ENCODE results near the gene LRRFIP1. TPM values are rescaled to one million over a fixed set of nuclear protein-coding genes. Genes with fewer than 3 reads are reported as not detected.
"Not testable (repeated sequence)": the region's sequence is repeated elsewhere in the genome, so short reads cannot be mapped to it uniquely, and the experiment has no call there.

LRRFIP1 gene
- total and polyA plus RNA-seq, 8 donors = 18.4 to 55.0 (median 31.7) TPM

- Histone ChIP-seq H3K4me3 (no peak overlapping the region), H3K36me3 (no peaks in the 10 kb centered on the region), H3K9me3 (no peaks in the 10 kb centered on the region), H3K4me1 (no peaks in the 10 kb centered on the region), H3K27me3 (no peaks in the 10 kb centered on the region), H3K27ac (no peak overlapping the region)
- ATAC-seq (no peak), DNase-seq (no peak), FAIRE-seq (no peak)
- TF ChIP-seq, protein P1, sequence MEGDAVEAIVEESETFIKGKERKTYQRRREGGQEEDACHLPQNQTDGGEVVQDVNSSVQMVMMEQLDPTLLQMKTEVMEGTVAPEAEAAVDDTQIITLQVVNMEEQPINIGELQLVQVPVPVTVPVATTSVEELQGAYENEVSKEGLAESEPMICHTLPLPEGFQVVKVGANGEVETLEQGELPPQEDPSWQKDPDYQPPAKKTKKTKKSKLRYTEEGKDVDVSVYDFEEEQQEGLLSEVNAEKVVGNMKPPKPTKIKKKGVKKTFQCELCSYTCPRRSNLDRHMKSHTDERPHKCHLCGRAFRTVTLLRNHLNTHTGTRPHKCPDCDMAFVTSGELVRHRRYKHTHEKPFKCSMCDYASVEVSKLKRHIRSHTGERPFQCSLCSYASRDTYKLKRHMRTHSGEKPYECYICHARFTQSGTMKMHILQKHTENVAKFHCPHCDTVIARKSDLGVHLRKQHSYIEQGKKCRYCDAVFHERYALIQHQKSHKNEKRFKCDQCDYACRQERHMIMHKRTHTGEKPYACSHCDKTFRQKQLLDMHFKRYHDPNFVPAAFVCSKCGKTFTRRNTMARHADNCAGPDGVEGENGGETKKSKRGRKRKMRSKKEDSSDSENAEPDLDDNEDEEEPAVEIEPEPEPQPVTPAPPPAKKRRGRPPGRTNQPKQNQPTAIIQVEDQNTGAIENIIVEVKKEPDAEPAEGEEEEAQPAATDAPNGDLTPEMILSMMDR (IDR thresholded peaks at IDR 0.05) = no peak
- 85 to 92% methylated on average over 7 of the region's 7 CpGs for WGBS, 2 donors
- intact Hi-C loops (cut with DNase I) = no loop called here
Measured at GRCh38 chr2:237602409-237602808, 25.0 kb upstream of the LRRFIP1 start.

DNA sequence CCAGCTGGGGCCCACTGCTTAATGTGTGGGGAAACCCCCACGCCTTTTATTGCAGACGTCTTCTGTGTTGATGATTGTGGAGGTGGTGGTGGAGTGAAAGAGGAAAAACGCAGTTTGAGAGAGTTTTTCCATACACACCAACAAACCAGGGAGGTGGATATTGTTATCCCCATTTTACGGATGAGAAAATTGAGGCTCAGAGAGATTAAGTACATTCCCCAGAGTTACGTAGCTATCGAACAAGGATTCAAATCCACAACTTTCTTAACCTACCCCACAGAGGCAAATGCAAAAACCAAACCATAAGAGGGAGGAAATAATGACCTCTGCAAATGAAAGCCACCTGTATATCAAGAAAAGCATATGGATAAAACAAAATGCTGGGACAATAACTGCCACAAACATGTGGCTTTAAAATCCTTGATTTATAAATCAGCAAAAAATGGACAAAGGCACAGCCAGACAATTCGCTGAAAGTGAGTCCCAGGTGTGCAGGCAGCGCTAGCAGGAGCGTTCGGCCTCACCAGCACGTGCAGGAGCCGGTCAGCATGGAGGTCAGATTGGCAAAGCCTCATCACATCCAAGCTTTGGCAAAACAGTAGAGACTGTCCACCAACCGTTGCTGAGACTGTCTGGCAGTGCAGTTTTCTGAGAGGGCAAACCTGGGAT, 24.2 kb upstream of the LRRFIP1 start:
- intact Hi-C loops (cut with DNase I) = no loop called here
- 79 to 86% methylated on average over 13 of the region's 13 CpGs for WGBS, 2 donors
- Histone ChIP-seq H3K36me3 (no peaks in the 10 kb centered on the region), H3K27ac (peak overlapping the region in 1 of 4 donors; percentile 37), H3K4me3 (no peak overlapping the region), H3K9me3 (no peaks in the 10 kb centered on the region), H3K27me3 (no peaks in the 10 kb centered on the region), H3K4me1 (no peaks in the 10 kb centered on the region)
- FAIRE-seq (no peak), ATAC-seq (no peak), DNase-seq (peak in 1 of 6 donors; percentile 5)
- TF ChIP-seq, protein P1 (IDR thresholded peaks at IDR 0.05) = no peak

DNA sequence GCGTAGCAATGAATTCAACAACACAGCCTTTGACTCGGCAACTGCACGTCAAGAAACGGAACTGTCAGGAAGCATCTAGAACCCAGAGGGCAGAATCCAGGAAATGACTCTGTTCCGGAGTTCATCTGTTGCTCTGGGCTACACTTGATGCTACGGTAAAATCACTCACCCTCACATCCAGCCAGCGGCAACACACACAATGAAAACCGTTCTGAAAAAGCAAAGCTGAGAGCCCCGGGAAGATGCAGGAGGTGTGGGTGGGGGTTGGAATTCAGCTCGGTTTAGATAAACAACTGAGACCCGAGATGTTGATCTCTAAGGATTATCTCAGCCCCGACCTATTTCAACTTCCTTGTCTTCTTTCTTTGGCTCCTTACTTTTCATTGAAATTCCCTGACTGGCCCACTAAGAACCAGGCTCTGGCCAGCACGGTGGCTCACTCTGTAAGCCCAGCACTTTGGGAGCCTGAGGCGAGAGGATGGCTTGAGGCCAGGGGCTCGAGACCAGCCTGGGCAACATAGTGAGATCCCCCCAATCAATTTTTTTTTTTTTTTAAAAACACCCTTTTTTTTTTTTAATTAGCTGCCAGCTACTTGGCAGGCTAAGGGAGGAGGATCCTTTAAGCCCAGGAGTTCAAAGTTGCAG, 23.5 kb upstream of the LRRFIP1 start:
- Histone ChIP-seq H3K36me3 (no peaks in the 10 kb centered on the region), H3K27me3 (no peaks in the 10 kb centered on the region), H3K27ac (peak overlapping the region in 1 of 4 donors; percentile 26), H3K4me3 (no peak overlapping the region), H3K4me1 (no peaks in the 10 kb centered on the region), H3K9me3 (no peaks in the 10 kb centered on the region)
- WGBS, 2 donors = 59 to 61% methylated on average over 15 of the region's 15 CpGs
- ATAC-seq (peak in 3 of 4 donors; percentile 65 to 81 (median 72)), FAIRE-seq (no peak), DNase-seq (peak in 1 of 6 donors; percentile 5)
- TF ChIP-seq, protein P1 (IDR thresholded peaks at IDR 0.05) = no peak
- intact Hi-C loops (cut with DNase I) = no loop called here

DNA sequence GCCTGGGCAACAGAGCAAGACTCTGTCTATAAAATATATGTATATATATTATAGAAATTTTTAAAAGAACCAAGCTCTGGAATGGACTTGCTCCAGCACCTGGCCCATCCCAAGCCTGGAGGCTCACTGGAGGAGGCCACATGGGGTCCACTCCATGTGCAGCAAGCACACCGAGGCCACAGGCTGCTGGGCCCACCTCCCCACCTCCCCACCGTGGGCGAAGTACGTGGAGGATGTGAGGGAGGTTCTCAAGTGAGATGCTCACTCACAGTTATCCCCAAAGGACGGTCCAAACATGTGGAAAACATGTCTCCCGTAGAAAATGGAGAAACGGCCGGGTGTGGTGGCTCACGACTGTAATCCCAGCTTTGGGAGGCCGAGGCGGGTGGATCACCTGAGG, 23.0 kb upstream of the LRRFIP1 start:
- ATAC-seq = no peak
- FAIRE-seq = no peak
- no peak overlapping the region for H3K27ac ChIP-seq
- DNase-seq = peak in 1 of 6 donors; percentile 16
- H3K4me3 ChIP-seq = no peak overlapping the region
- WGBS, 2 donors = 85 to 87% methylated on average over 11 of the region's 11 CpGs
- intact Hi-C loops (cut with DNase I) = no loop called here
- no peaks in the 10 kb centered on the region for H3K36me3 ChIP-seq
- H3K9me3 ChIP-seq = no peaks in the 10 kb centered on the region
- H3K4me1 ChIP-seq = no peaks in the 10 kb centered on the region
- H3K27me3 ChIP-seq = no peaks in the 10 kb centered on the region
- TF ChIP-seq, protein P1 (IDR thresholded peaks at IDR 0.05) = no peak

DNA sequence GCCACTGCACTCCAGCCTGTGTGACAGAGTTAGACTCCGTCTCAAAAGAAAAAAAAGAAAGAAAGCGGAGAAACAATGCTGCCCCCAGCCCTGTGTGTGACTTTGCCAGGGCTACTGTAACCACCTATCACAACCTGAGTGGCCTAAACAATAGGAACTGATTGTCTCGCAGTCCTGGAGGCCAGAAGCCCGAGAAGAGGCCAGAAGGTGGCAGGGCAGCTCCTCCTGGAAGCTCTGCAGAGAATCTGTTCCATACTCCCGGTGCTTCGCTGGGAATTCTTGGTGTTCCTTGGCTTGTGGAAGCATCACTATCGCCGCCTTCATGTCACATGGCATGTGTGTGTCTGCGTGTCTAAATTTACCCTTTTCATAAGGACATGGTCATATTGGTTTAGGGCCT, 22.4 kb upstream of the LRRFIP1 start:
- peak in 3 of 4 donors; percentile 36 to 82 (median 67) for ATAC-seq
- WGBS, 2 donors = 73 to 77% methylated on average over 9 of the region's 9 CpGs
- no peaks in the 10 kb centered on the region for H3K27me3 ChIP-seq
- H3K9me3 ChIP-seq = no peaks in the 10 kb centered on the region
- no peaks in the 10 kb centered on the region for H3K4me1 ChIP-seq
- H3K27ac ChIP-seq = no peak overlapping the region
- FAIRE-seq = no peak
- no peak overlapping the region for H3K4me3 ChIP-seq
- TF ChIP-seq, protein P1 (IDR thresholded peaks at IDR 0.05) = peak in 1 of 4 donors; percentile 19
- intact Hi-C loops (cut with DNase I) = loop anchor here in 1 of 3 donors (5.0 kb wide), 1 partner anchor 137 kb away; no protein-coding TSS in a partner anchor
- no peaks in the 10 kb centered on the region for H3K36me3 ChIP-seq
- DNase-seq = peak in 1 of 6 donors; percentile 35

- H3K4me3 ChIP-seq, H3K9me3 ChIP-seq, H3K27me3 ChIP-seq, H3K4me1 ChIP-seq, DNase-seq, H3K27ac ChIP-seq, ATAC-seq, H3K36me3 ChIP-seq, FAIRE-seq: not testable (repeated sequence)
- 92 to 94% methylated on average over 4 of the region's 4 CpGs for WGBS, 2 donors
- intact Hi-C loops (cut with DNase I) = loop anchor here in 1 of 3 donors (5.0 kb wide), 1 partner anchor 136 kb away; no protein-coding TSS in a partner anchor
Measured at GRCh38 chr2:237606522-237606921, 20.9 kb upstream of the LRRFIP1 start.

Data from pancreas (tissue), 10 donors.